CD14-positive monocyte (primary cell): ENCODE results near the gene EPHA4. TPM values are rescaled to one million over a fixed set of nuclear protein-coding genes. Genes with fewer than 3 reads are reported as not detected.

ENCODE experiments used
- DNase-seq, 3 donors: peaks; one replicate each; pipeline ENCODE4 v3.0.0-alpha.2; 2011 to 2022
- H2AFZ ChIP-seq: 2 replicates; pipeline ENCODE4 v1.6.0; 2012; ENCODE audit warnings: mild to moderate bottlenecking, low read depth, low read length, inconsistent platforms; ENCODE audit not compliant: insufficient read depth, poor library complexity, severe bottlenecking
- H3K27ac ChIP-seq, 2 donors: 1 replicate in 1 of 2; 2 replicates in 1 of 2; pipeline ENCODE4 v1.5.1; 2012 to 2013; ENCODE audit warnings: low read length in 2 of 2, control low read depth in 1 of 2, inconsistent platforms in 1 of 2, low read depth in 1 of 2, mild to moderate bottlenecking in 1 of 2
- H3K27me3 ChIP-seq, 2 donors: one replicate each; pipeline versions ENCODE4 v1.6.0 to v1.6.1; 2011 to 2013; ENCODE audit warnings: low read length in 2 of 2; ENCODE audit not compliant: control insufficient read depth in 2 of 2, insufficient read depth in 2 of 2
- H3K36me3 ChIP-seq, 2 donors: replicated peaks in 1 of 2; 1 replicate in 1 of 2; 2 replicates in 1 of 2; pipeline versions ENCODE4 v1.5.1 to v1.6.1; 2012 to 2013; ENCODE audit warnings: low read length in 2 of 2, control low read depth in 1 of 2, inconsistent platforms in 1 of 2, mild to moderate bottlenecking in 1 of 2; ENCODE audit not compliant: insufficient read depth in 2 of 2, control insufficient read depth in 1 of 2
- H3K4me1 ChIP-seq, 2 donors: 1 replicate in 1 of 2; 2 replicates in 1 of 2; pipeline versions ENCODE4 v1.5.1 to v1.6.1; 2012 to 2013; ENCODE audit warnings: low read length in 2 of 2, control low read depth in 1 of 2, inconsistent platforms in 1 of 2, mild to moderate bottlenecking in 1 of 2, moderate library complexity in 1 of 2; ENCODE audit not compliant: insufficient read depth in 2 of 2, control insufficient read depth in 1 of 2
- H3K4me2 ChIP-seq: replicated peaks from 2 replicates; pipeline ENCODE3; 2012; ENCODE audit warnings: low read length, moderate library complexity, mild to moderate bottlenecking; ENCODE audit not compliant: poor library complexity, severe bottlenecking; ENCODE audit errors: extremely low read depth
- H3K4me3 ChIP-seq, 3 experiments: fragments of 200-600 bp in 1 of 3; sonication (generic) in 1 of 3; replicated peaks in 1 of 3; 1 replicate in 2 of 3; 2 replicates in 1 of 3; pipeline ENCODE4 v1.5.1; 2011 to 2013; ENCODE audit warnings: low read length in 3 of 3, mild to moderate bottlenecking in 3 of 3, control low read depth in 2 of 3, low read depth in 2 of 3, inconsistent platforms in 1 of 3, moderate library complexity in 1 of 3
- H3K79me2 ChIP-seq: 2 replicates; pipeline ENCODE4 v1.6.0; 2012; ENCODE audit warnings: mild to moderate bottlenecking, control low read depth, inconsistent platforms, low read length, moderate library complexity; ENCODE audit not compliant: insufficient read depth
- H3K9ac ChIP-seq: 2 replicates; pipeline ENCODE4 v1.6.0; 2017; ENCODE audit warnings: low read length, mild to moderate bottlenecking; ENCODE audit not compliant: insufficient read depth, poor library complexity, severe bottlenecking
- H3K9me3 ChIP-seq, 2 donors: replicated peaks in 1 of 2; 1 replicate in 1 of 2; 2 replicates in 1 of 2; pipeline versions ENCODE4 v1.5.1 to v1.6.1; 2012 to 2013; ENCODE audit warnings: low read length in 2 of 2, control low read depth in 1 of 2; ENCODE audit not compliant: control insufficient read depth in 1 of 2, insufficient read depth in 1 of 2
- H4K20me1 ChIP-seq: 2 replicates; pipeline ENCODE4 v1.6.0; 2012; ENCODE audit warnings: mild to moderate bottlenecking, low read length, control low read depth, moderate library complexity; ENCODE audit not compliant: insufficient read depth
- H3K27ac Mint-ChIP-seq, 7 donors: one replicate each; pipeline ENCODE4 v1.8.0; 2020; ENCODE audit warnings: mild to moderate bottlenecking in 7 of 7, mixed read lengths in 7 of 7, moderate library complexity in 6 of 7, inconsistent platforms in 2 of 7
- H3K27me3 Mint-ChIP-seq, 3 donors: one replicate each; pipeline ENCODE4 v1.8.0; 2021 to 2022; ENCODE audit warnings: low read depth in 3 of 3, mild to moderate bottlenecking in 3 of 3, mixed read lengths in 3 of 3, moderate library complexity in 3 of 3, inconsistent platforms in 1 of 3
- H3K36me3 Mint-ChIP-seq, 2 donors: one replicate each; pipeline ENCODE4 v1.8.0; 2020; ENCODE audit warnings: mixed read lengths in 2 of 2, inconsistent platforms in 1 of 2, mild to moderate bottlenecking in 1 of 2
- H3K4me1 Mint-ChIP-seq: one replicate; pipeline ENCODE4 v1.8.0; 2020; ENCODE audit warnings: mild to moderate bottlenecking, mixed read lengths
- H3K4me3 Mint-ChIP-seq, 2 donors: one replicate each; pipeline ENCODE4 v1.8.0; 2020; ENCODE audit warnings: mild to moderate bottlenecking in 2 of 2, mixed read lengths in 2 of 2, moderate library complexity in 1 of 2
- H3K9me3 Mint-ChIP-seq, 7 donors: one replicate each; pipeline ENCODE4 v1.8.0; 2020 to 2022; ENCODE audit warnings: mixed read lengths in 7 of 7, mild to moderate bottlenecking in 6 of 7, moderate library complexity in 6 of 7, inconsistent platforms in 2 of 7
- CTCF ChIP-seq: fragments of 200-600 bp; IDR thresholded peaks from one replicate; pipeline ENCODE4 v1.8.0; 2022; ENCODE audit warnings: antibody characterized with exemption, mild to moderate bottlenecking
- WGBS: methylation state at CpG from one replicate; pipeline ENCODE4 v1.1.5; 2013; ENCODE audit warnings: missing lambda C conversion rate; ENCODE audit not compliant: insufficient coverage; 5-methylcytosine and 5-hydroxymethylcytosine counted together
- intact Hi-C, 2 donors: fragments of 100-400 bp; cut with micrococcal nuclease; formaldehyde crosslinking; loops; one replicate each; pipeline versions ENCODE4 v1.15.0 to v1.15.1; 2023
- polyA plus RNA-seq, 3 donors: library from polyadenylated mRNA; depleted of rRNA in 1 of 3; unstranded in 2 of 3; stranded (reverse) in 1 of 3; fragments of 300-500 nt in 2 of 3; fragments of >200 nt in 1 of 3; fragmentation: Illumina TruSeq in 2 of 3; gene quantifications; 1 replicate in 2 of 3; 2 replicates in 1 of 3; pipeline ENCODE4 v1.2.3, GENCODE V29; 2012 to 2021

Gene EPHA4
- polyA plus RNA-seq, 3 donors = 0.15 to 0.31 TPM; not detected in 1

DNA sequence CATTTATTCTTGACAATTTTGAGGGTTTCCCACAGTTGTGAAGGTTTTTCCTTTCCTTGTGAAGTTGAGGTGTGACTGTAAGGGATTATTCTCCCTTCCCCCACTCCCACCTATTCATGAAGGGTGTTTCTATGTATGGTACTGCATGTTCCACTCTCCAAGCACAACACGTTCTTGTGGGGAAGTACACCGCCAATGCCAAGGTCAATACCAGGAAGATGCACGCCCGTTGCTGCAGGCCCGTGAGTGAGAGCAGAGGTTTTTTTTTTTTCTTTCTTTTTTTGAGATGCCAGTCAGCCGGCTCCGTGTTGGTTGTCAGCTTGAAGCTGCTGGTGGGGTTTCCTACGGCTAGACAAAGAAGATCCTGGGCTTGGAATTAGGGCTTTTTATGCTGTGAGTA is 38.6 kb upstream of the EPHA4 start:
- Histone ChIP-seq H3K4me3 (no peak overlapping the region), H2AFZ (no peak overlapping the region), H3K36me3 (no peaks in the 10 kb centered on the region), H3K27ac (no peak overlapping the region), H3K4me2 (no peak overlapping the region), H3K9me3 (no peaks in the 10 kb centered on the region), H4K20me1 (no peaks in the 10 kb centered on the region), H3K9ac (no peak overlapping the region), H3K27me3 (no peaks in the 10 kb centered on the region), H3K4me1 (no peaks in the 10 kb centered on the region), H3K79me2 (no peaks in the 10 kb centered on the region)
- 51% methylated on average over 4 of the region's 8 CpGs for WGBS
- Mint-ChIP-seq H3K9me3 (peaks cover 0 to 6% (median 2%) of the 10 kb centered on the region in 7 donors), H3K4me1 (no peaks in the 10 kb centered on the region), H3K27me3 (peaks cover 0 to 3% (median 0%) of the 10 kb centered on the region in 3 donors), H3K27ac (no peak overlapping the region), H3K4me3 (no peak overlapping the region), H3K36me3 (no peaks in the 10 kb centered on the region)
- TF ChIP-seq CTCF = no peak
- no peak for DNase-seq
- intact Hi-C loops = no loop called here

DNA sequence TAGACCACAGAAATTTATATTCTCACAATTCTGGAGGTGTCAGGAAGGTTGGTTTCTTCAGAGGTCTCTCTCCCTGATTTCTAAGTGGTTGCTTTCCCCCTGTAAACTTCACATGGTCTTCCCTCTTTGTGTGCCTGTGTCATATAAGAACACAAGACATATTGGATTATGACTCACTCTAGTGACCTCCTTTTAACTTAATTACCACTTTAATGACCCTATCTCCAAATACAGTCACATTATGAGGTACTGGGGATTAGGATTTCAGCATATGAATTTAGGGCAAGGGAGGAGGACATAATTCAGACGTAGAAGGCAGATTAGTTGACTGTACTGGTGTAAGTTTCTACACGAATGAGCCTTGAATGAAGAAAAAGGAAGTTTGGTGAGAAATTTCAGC is 38.2 kb upstream of the EPHA4 start:
- Mint-ChIP-seq H3K36me3 (no peaks in the 10 kb centered on the region), H3K27ac (no peak overlapping the region), H3K27me3 (peaks cover 0 to 3% (median 0%) of the 10 kb centered on the region in 3 donors), H3K4me3 (no peak overlapping the region), H3K9me3 (peaks cover 0 to 6% (median 2%) of the 10 kb centered on the region in 7 donors), H3K4me1 (no peaks in the 10 kb centered on the region)
- H3K4me2 ChIP-seq = no peak overlapping the region
- no peaks in the 10 kb centered on the region for H3K27me3 ChIP-seq
- no peak overlapping the region for H3K9ac ChIP-seq
- no peaks in the 10 kb centered on the region for H4K20me1 ChIP-seq
- no peaks in the 10 kb centered on the region for H3K36me3 ChIP-seq
- TF ChIP-seq CTCF = no peak
- no peak overlapping the region for H2AFZ ChIP-seq
- no peak overlapping the region for H3K4me3 ChIP-seq
- no peaks in the 10 kb centered on the region for H3K79me2 ChIP-seq
- H3K4me1 ChIP-seq = no peaks in the 10 kb centered on the region
- no peak for DNase-seq
- no peak overlapping the region for H3K27ac ChIP-seq
- intact Hi-C loops = no loop called here
- 86% methylated on average over 1 of the region's 2 CpGs for WGBS
- H3K9me3 ChIP-seq = no peaks in the 10 kb centered on the region
